Measurements from ENCODE around the gene LAMTOR5.

LAMTOR5 gene

DNA sequence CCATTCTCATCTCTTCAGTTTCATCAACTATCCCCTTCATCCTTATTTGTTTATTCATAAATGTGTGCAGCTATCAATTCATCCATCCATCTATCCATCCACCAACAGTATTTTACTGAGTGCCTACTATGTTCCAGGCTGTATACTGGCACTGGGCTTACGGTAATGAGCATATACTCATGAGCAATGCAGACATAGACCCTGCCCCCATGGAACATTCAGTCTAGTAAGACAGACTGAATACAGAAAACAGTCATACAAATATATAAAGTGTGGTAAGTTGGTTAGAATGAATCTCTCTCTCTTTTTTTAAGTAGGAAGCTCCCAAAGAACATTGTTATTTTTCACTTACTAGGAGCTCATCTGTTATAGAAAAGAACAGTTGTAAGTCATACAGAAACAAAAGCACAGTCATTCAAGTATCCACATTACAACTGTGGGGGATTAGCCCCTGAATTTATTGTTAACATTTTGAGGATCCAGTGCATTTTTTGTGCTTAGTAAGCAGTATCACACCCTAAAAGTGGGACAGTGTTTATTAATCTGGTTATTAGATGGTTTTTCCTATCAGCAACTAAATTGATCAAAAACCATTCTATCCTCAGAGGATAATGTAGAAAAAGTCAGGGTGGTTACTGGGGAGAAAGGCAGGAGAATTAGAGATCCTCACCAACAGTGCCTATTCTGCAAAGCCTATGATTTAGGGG, 20.3 kb downstream of the LAMTOR5 start:
- no peak for DNase-seq (ENCODE audit: low read depth)

GRCh38 chr1:110385369-110385768, 22.1 kb downstream of the LAMTOR5 start:
- no peak for DNase-seq (ENCODE audit: low read depth)

GRCh38 chr1:110384581-110385321, 22.7 kb downstream of the LAMTOR5 start:
- no peak for DNase-seq (ENCODE audit: low read depth)

GRCh38 chr1:110383251-110383990, 24.1 kb downstream of the LAMTOR5 start:
- no peak for DNase-seq (ENCODE audit: low read depth)

- DNase-seq (ENCODE audit: low read depth), result peak; percentile 11
Measured at GRCh38 chr1:110380672-110381283, 26.7 kb downstream of the LAMTOR5 start.

DNA sequence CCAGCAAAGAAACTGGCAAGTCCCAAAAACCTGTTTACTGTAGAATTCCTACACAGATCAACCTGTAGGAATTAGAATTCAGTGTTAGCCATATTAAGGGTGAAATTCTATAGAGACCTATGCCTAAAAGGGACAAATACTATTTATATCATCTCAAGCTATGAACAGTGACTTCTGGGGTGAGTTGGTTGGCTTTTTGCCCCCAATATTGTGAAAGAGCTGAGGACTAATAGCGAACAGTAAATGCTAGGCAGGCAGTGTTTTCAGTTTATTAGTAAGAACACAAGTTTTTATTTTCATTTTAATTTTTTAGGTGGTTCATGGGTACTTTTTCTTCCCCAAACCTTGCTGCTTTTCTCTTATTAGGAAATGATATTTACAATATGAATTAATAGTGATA, 32.0 kb downstream of the LAMTOR5 start:
- no peak for DNase-seq (ENCODE audit: low read depth)

DNA sequence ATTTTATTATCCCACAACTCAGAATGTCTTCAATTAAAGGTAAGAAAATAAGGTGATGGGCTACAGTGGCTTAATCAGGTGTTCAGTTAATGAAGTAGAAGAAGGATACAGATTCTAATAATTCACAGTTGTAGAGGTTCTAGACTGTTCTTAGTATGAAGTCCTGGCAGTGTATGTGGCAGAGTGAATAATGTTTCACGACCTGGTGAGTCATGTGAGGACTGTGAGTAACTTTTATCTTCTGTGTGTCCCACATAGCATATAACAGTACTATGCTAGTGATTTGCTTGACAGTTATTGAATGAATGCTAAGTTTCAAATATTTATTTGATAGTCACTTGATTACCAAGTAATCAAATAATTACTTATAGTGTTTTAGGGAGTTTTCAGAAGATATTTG, 36.7 kb downstream of the LAMTOR5 start:
- DNase-seq (ENCODE audit: low read depth), result peak; percentile 34

DNA sequence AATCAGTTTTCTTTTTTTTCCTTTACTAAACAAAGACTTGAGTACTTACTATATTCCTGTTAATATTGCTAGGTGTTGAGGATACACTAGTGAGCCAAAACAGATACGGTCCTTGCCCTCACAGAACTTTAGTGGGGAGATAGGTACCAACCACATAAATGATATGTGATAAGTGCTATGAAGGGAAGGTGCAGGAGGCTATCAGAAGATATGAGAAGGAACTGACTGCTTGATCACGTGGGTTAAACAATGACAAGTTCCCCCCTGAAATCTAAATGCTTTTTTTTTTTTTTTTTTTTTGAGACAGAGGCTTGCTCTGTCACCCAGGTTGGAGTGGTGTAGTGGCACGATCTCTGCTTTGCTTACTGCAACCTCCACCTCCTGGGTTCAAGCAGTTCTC, 43.3 kb downstream of the LAMTOR5 start:
- DNase-seq (ENCODE audit: low read depth), result no peak

- DNase-seq (ENCODE audit: low read depth), result no peak
Measured at GRCh38 chr1:110361856-110362255, 45.6 kb downstream of the LAMTOR5 start.

GRCh38 chr1:110360431-110360830, 47.1 kb downstream of the LAMTOR5 start:
- DNase-seq (ENCODE audit: low read depth), result no peak

- DNase-seq (ENCODE audit: low read depth), result no peak
Measured at GRCh38 chr1:110356379-110356778, 51.1 kb downstream of the LAMTOR5 start.

DNA sequence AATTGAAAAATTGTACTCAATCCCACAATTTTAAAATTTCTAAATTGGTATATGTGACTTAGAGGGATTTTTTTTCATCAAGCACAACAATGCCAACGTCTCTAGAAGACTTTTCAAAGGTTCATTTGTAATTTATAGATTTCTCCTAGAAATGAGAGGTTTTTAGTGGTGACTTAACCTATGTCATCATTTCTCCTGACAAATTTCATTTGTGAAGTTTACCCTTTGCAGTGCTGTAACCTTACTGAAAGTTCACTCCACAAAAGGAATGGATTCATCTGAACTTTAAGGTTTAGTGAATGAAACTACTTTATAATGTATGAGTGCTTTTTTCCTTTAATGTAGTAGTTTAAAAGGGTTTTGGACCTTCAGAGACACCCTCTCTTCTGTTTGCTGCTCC, 52.2 kb downstream of the LAMTOR5 start:
- DNase-seq (ENCODE audit: low read depth), result no peak

Data from non-pigmented ciliary epithelial cell (primary cell).